K562 (cell line): ENCODE data around the gene LMBR1L. TPM values are rescaled to one million over a fixed set of nuclear protein-coding genes. Genes with fewer than 3 reads are reported as not detected.
A peak's percentile ranks its signal among the peaks of the same experiment; 100 is the strongest.

Experiments
- AFF1 ChIP-seq, 2 experiments: fragments of 450-650 bp; IDR thresholded peaks; 2 replicates each; pipeline ENCODE4 v1.6.1; 2018; ENCODE audit warnings: mild to moderate bottlenecking in 2 of 2, low read depth in 1 of 2; ENCODE audit not compliant: partially characterized antibody in 2 of 2
- CBX3 ChIP-seq, 2 experiments: IDR thresholded peaks; 1 replicate in 1 of 2; 2 replicates in 1 of 2; pipeline ENCODE4 v1.6.1; 2012; ENCODE audit warnings: inconsistent platforms in 2 of 2, low read length in 2 of 2, borderline replicate concordance in 1 of 2, control low read depth in 1 of 2
- DACH1 ChIP-seq: fragments of 450-650 bp; IDR thresholded peaks from 2 replicates; pipeline ENCODE4 v1.6.1; 2018; ENCODE audit not compliant: partially characterized antibody
- ETS1 ChIP-seq: conservative IDR thresholded peaks from 2 replicates; pipeline ENCODE4 v1.6.1; 2011; ENCODE audit warnings: low read depth, mild to moderate bottlenecking, low read length; ENCODE audit not compliant: control insufficient read depth
- ETV1 ChIP-seq: fragments of 450-650 bp; conservative IDR thresholded peaks from 2 replicates; pipeline ENCODE4 v1.6.1; 2016; ENCODE audit warnings: missing genetic modification characterization, control low read depth, low read depth, missing compliant biosample characterization
- FOXA1 ChIP-seq: fragments of 450-650 bp; IDR thresholded peaks from 2 replicates; pipeline ENCODE4 v1.6.1; 2016; ENCODE audit warnings: mild to moderate bottlenecking, borderline replicate concordance
- GABPA ChIP-seq: fragments of 200-800 bp; sonication (Bioruptor generic); conservative IDR thresholded peaks from 2 replicates; pipeline ENCODE4 v1.6.1; 2016; ENCODE audit warnings: low read depth, missing genetic modification characterization, missing compliant biosample characterization
- GABPB1 ChIP-seq: sonication (generic); formaldehyde crosslinking; IDR thresholded peaks from 2 replicates; pipeline ENCODE4 v1.8.0; 2022; ENCODE audit warnings: mild to moderate bottlenecking, missing genetic modification reagents
- HCFC1 ChIP-seq: IDR thresholded peaks from 2 replicates; pipeline ENCODE4 v1.6.1; 2012; ENCODE audit warnings: low read depth, low read length, improper control_type of control experiment
- L3MBTL2 ChIP-seq: fragments of 450-650 bp; IDR thresholded peaks from 2 replicates; pipeline ENCODE4 v1.6.1; 2016; ENCODE audit warnings: mild to moderate bottlenecking, moderate library complexity
- MNT ChIP-seq, 2 experiments: fragments of 450-650 bp; conservative IDR thresholded peaks; 2 replicates each; pipeline ENCODE4 v1.6.1; 2017; ENCODE audit warnings: mild to moderate bottlenecking in 2 of 2, moderate library complexity in 2 of 2
- NEUROD1 ChIP-seq: fragments of 150-350 bp; IDR thresholded peaks from 2 replicates; pipeline ENCODE4 v1.6.1; 2014; ENCODE audit warnings: borderline replicate concordance, low read length, low read depth; ENCODE audit not compliant: partially characterized antibody
- RFX1 ChIP-seq: fragments of 450-650 bp; IDR thresholded peaks from 2 replicates; pipeline ENCODE4 v1.6.1; 2016; ENCODE audit warnings: mild to moderate bottlenecking, moderate library complexity
- TAF1 ChIP-seq: IDR thresholded peaks from 2 replicates; pipeline ENCODE4 v1.6.1; 2011; ENCODE audit warnings: mild to moderate bottlenecking, low read length, moderate library complexity; ENCODE audit not compliant: insufficient read depth, control insufficient read depth, severe bottlenecking; ENCODE audit errors: extremely low read depth
- TBP ChIP-seq: optimal IDR thresholded peaks from 2 replicates; pipeline ENCODE3; 2011; ENCODE audit warnings: low read depth, low read length, improper control_type of control experiment
- ZNF143 ChIP-seq: sonication (generic); formaldehyde crosslinking; IDR thresholded peaks from 2 replicates; pipeline ENCODE4 v1.9.0; 2022; ENCODE audit warnings: mild to moderate bottlenecking, missing genetic modification reagents
- ZNF395 ChIP-seq: fragments of 200-800 bp; sonication (Bioruptor generic); IDR thresholded peaks from 2 replicates; pipeline ENCODE4 v1.6.1; 2017; ENCODE audit warnings: missing genetic modification characterization, missing compliant biosample characterization
- ZNF766 ChIP-seq: fragments of 200-800 bp; sonication (Bioruptor generic); conservative IDR thresholded peaks from 2 replicates; pipeline ENCODE4 v1.6.1; 2016; ENCODE audit warnings: missing genetic modification characterization, missing compliant biosample characterization
- ZNF785 ChIP-seq: fragments of 250-450 bp; sonication (Bioruptor Pico); IDR thresholded peaks from 2 replicates; pipeline ENCODE4 v1.4.0; 2020; ENCODE audit warnings: mild to moderate bottlenecking
- polyA plus RNA-seq, 8 experiments: library from polyadenylated mRNA; depleted of rRNA in 4 of 8; stranded (reverse) in 5 of 8; unstranded in 3 of 8; fragments of >200 nt; fragmentation: Nextera tagmentation in 2 of 8; fragmentation: Illumina TruSeq in 1 of 8; extraction: Ambion mirVana in 2 of 8; extraction: Trizol in 1 of 8; gene quantifications; 2 replicates each; pipeline versions ENCODE4 v1.2.1 to v1.2.3, GENCODE V29; 2011 to 2014; ENCODE audit warnings: inconsistent platforms in 1 of 8, missing spikeins in 1 of 8
- total RNA-seq, 7 experiments: library from RNA; depleted of rRNA in 6 of 7; stranded (reverse); fragments of >200 nt in 6 of 7; fragmentation: Illumina TruSeq in 2 of 7; extraction: Trizol in 2 of 7; gene quantifications; 2 replicates each; pipeline versions ENCODE4 v1.2.1 to v1.2.3, GENCODE V29; 2011 to 2021; ENCODE audit warnings: low replicate concordance in 1 of 7

LMBR1L gene
- total and polyA plus RNA-seq, 9 of the 15 experiments (the other 6 are each of a cell fraction or from before 2014, with no cell fraction given): 2.5 to 57.0 (median 31.1) TPM

GRCh38 chr12:49055978-49056754 is 54.5 kb downstream of the LMBR1L start (continued):
- TF ChIP-seq CBX3 (IDR thresholded peaks at IDR 0.05; ENCODE audit: borderline replicate concordance in 1 of 2, low read length in 2 of 2) (peak in 1 of 2 experiments; percentile 73; a peak in 1 of 3 replicates), ZNF395 (CRISPR knock-in tag) (no peak), ETV1 (tag) (peak; percentile 84), TBP (peak; percentile 59), GABPA (tag) (peak; percentile 65), TAF1 (peak; percentile 31), FOXA1 (no peak), L3MBTL2 (no peak), NEUROD1 (no peak), RFX1 (peak; percentile 61), MNT (conservative IDR thresholded peaks at IDR 0.05) (peak in 1 of 2 experiments; percentile 35; a peak in 2 of 4 replicates), ZNF785 (CRISPR knock-in tag) (no peak), DACH1 (no peak), GABPB1 (peak; percentile 67; the same call in 1 of the 2 replicates), ETS1 (peak; percentile 84; the same call in 1 of the 2 replicates), ZNF766 (CRISPR knock-in tag) (no peak), HCFC1 (peak; percentile 94), ZNF143 (CRISPR knock-in tag) (peak; percentile 95), AFF1 (IDR thresholded peaks at IDR 0.05; ENCODE audit: low read depth in 1 of 2, partially characterized antibody in 2 of 2) (peak in 1 of 2 experiments; percentile 72)
